ENCODE data around the gene NSUN6.

NSUN6 gene

GRCh38 chr10:18500576-18500975 lies 150.8 kb downstream of the NSUN6 start:
- DNase-seq (ENCODE audit: low spot score), result no peak

DNA sequence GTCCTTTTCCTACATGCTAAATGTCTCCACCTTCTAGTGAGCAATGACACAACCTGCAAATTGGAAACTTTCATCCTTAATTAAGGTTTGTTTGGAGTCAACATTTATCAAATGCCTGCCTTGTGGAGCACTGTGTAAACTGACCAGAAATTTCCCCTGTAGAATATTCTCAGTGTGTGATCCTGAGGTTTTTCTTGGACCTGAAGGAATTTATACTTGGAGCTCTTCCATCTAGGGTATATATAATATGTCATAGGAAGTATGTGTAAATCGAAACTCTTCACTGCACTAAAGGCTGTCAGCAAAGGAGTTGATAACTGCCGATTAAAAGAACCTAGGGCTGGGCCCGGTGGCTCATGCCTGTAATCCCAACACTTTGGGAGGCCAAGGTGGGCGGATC lies 152.4 kb downstream of the NSUN6 start:
- no peak for DNase-seq (ENCODE audit: low spot score)

DNA sequence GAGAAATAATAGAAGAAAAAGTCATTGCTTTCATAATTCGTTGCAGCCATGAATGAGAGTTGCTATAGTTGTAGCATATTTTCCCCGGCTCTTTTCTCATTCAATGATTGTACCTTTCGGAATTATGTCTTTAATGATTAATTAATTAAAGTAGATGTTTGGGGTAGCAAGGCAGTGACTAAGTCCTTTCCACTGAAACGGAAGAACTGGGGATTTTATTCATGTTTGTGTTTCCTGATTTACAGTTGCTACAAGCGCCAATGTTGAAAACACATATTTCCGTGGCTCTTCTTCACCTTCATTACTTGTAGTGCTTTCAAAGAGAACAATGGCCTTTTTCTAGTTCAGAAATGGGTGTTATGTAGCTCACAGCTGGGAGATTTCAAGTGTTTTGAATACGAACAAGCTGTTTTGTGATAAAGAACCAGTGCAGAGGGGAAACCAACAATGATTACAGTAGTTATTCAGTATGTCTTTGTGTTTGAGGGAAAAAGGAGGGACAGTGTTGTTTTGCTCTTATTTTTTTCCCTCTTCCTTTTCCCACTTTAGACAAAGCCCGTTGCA lies 153.5 kb downstream of the NSUN6 start:
- no peak for DNase-seq (ENCODE audit: low spot score)

All from NAMALWA (cell line).